ENCODE results near the gene BCL7A.
A peak's percentile ranks its signal among the peaks of the same experiment; 100 is the strongest.

Gene BCL7A

DNA sequence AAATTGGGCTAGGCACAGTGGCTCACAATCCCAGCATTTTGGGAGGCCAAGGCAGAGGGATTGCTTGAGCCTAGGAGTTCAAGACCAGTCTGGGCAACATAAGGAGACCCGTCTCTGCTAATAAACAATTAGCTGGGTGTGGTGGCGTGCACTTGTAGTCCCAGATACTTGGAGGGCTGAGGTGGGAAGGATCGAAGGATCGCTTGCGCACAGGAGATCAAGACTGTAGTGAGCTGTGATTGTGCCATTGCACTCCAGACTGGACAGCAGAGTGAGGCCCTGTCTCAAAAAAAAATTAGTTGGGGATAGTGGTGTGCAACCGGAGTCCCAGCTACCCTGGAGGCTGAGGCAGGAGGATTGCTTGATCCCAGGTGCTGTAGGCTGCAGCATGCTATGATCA, 38.7 kb upstream of the BCL7A start:
- no peak overlapping the region for H3K27ac ChIP-seq
- TF ChIP-seq, protein P1, sequence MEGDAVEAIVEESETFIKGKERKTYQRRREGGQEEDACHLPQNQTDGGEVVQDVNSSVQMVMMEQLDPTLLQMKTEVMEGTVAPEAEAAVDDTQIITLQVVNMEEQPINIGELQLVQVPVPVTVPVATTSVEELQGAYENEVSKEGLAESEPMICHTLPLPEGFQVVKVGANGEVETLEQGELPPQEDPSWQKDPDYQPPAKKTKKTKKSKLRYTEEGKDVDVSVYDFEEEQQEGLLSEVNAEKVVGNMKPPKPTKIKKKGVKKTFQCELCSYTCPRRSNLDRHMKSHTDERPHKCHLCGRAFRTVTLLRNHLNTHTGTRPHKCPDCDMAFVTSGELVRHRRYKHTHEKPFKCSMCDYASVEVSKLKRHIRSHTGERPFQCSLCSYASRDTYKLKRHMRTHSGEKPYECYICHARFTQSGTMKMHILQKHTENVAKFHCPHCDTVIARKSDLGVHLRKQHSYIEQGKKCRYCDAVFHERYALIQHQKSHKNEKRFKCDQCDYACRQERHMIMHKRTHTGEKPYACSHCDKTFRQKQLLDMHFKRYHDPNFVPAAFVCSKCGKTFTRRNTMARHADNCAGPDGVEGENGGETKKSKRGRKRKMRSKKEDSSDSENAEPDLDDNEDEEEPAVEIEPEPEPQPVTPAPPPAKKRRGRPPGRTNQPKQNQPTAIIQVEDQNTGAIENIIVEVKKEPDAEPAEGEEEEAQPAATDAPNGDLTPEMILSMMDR (conservative IDR thresholded peaks at IDR 0.05), result no peak

DNA sequence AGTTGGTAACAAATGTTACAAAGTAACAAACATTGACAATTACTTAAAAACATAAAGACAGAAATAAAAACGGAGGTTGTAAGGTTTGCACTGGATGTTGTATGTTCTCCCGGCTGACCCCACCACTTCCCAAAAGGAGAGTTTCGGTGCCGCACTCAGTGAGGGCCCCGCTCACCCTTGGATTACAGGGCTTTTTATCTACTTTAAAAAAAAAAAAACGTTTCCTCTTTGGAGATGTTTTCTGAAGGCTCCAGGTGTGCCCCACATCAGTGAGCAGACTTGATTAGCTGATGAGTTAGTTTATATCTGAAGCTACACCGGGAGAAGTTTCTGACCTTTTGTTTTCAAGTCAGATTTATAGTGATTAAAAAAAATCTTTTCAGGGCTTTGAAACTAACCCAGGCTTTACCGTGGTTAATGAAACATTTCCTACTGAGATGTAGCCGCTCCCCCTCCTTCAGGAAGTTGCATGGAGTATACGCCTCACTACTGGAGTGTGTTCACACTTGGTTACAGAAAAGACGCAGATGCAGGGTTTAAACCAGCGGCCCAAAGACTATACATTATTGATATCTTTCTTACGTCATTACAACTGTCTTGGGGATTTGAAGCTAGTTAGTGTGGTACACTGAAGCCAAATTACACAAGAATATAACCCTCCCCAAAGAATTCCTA, 38.0 kb upstream of the BCL7A start:
- H3K27ac ChIP-seq, result no peak overlapping the region
- TF ChIP-seq, protein P1 (conservative IDR thresholded peaks at IDR 0.05), result no peak

DNA sequence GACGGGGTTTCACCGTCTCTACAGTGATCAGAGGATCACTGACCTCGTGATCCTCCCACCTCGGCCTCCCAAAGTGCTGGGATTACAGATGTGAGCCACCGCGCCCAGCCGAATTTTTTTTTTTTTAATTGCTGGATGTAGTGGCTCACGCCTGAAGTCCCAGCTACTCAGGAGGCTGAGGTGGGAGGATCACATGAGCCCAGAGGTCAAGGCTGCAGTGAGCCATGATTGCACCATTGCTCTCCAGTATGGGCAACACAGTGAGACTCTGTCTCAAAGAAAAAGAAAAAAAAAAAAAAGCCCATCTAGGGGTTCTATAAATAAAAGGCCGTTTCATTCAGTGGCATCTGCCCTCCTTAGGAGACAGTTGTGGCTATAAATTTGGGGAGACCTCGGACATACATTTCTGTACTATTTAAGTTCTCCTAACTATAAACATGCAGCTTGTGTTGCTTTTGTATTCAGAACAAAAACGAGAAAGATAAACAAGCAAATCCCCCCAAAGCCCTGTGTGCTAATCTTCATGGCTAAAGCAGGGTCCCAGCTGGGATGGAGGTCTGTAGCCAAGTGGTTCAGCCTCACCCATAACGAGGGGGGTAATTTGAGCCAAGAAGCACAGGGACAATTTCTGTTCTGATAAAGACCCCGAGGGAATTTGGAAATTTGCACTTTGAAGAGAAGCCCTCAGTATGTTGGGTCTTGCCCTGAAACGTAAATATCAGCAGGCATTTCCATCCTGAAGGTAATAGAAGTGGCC, 35.0 kb upstream of the BCL7A start:
- no peak overlapping the region for H3K27ac ChIP-seq
- TF ChIP-seq, protein P1 (conservative IDR thresholded peaks at IDR 0.05), result no peak

DNA sequence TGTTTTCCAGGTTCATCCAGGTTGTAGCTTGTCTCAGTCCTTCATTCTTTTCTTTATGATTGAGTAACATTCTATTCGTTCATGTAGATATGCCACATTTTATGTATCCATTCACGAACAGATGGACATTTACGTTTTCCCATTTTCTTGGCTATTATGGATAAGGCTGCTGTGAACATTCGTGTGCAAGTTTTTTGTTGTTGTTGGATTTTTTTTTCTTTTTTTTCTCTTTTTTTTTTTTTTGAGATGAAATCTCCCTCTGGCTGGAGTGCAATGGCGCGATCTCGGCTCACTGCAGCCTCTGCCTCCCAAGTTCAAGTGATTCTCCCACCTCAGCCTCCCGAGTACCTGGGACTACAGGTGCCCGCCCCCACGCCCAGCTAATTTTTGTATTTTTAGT, 33.2 kb upstream of the BCL7A start:
- H3K27ac ChIP-seq, result peak overlapping the region; percentile 66; the same call in 1 of the 2 replicates

DNA sequence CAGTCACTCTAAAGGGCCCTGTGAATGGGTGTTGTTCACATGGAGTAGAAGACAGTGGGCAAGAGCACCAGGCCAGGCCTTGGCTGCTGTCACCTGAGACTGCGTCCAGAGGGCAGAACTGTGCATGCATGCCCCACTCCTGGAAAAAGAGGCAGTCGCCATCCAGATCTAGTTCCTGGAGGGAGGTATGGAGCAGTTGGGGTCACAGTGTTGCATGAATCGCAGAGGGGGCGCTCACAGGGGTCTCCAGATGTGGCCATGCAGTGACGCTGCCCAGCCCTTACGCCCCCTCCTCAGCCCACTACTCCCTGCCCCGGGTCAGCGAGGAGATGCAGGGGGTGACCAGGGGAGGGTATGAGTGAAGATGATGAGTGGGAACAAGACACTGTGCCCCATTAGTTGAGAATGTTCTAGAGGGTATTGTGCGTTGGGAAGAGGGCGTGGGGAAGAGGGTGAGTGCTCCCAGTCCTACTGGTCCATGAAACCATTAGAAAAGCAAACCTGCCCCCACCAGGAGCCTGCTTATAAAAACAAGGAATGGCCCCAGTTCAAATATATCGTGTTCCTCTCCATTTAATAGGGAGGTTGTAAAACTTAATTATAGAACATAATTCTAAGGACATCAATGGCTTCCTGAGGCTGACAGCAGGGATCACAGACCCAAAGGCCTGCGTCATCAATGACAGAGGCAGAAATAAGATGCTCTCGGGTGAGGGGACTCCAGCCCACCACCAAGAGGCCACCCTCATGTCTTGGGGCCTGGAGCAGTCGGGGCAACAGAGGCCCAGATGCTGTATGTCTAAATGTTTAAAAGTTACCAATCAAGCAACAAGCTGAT, 32.2 kb upstream of the BCL7A start:
- TF ChIP-seq, protein P1 (conservative IDR thresholded peaks at IDR 0.05), result peak; percentile 33
- peak overlapping the region; percentile 66 for H3K27ac ChIP-seq

DNA sequence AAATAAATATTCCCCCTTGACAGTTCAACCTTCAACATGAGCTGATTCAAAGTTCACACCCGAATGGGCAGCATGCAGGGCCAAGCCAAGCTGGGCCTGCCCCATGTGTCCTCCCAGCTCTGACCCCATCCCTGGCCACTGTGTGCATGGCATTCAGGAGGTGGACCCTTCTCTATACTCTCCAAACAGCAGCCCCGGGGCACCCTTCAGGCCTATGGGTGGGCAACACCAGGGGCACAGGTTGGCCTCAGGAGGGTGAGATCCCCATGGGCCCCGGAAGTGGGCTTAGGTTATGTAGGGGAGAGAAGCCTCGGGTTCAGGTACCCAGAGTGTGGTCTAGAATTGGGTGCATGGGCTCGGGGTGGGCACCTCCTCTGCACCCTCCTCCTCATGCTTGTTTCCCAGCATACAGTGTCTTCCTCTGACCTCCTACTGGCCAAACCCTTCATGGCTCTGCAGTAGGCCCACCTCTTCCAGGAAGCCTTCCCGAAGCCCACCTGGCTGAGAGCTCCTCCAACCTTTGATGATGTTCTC, 31.5 kb upstream of the BCL7A start:
- TF ChIP-seq, protein P1 (conservative IDR thresholded peaks at IDR 0.05), result no peak
- peak overlapping the region; percentile 66 for H3K27ac ChIP-seq

DNA sequence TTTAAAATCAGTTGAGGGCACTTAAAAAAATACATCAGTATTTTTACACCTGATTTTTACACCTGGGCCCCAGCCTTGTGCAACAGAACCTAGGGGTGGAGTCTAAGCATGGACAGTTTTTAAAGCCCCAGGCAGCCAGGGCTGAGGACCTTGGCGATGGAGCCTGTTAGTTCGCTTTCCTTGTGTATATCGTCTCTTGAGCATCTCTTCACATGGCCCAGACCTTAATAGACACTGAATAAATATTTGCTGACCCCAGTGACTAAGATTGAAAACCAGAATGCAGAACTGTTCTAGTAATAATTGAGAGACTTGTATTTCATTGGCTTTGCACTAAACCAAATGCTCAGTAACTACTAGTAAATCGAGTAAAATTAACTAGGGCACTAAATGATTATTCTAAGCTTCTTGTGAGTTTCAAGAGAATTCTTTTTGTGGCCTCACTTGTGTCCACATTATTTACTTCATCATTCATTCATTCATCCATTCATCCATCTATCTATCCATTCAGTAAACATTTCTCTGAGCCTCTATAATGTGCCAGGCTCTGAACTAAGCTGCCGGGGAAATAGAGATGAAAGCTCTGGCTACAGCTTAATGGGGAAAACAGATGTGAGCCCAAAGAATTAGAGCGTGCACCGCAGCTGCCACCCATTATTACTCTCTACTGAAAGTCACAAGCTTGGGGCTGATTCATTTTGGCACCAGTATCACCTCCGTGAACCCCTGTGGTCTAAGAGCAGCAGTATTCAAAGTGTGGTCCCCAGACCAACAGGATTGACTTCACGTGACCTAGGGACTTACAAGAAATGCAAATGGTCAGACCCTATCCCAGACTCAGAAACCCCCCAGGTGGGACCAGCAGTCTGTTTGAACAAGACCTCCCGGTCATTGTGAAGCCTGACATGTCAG, 30.7 kb upstream of the BCL7A start:
- TF ChIP-seq, protein P1 (conservative IDR thresholded peaks at IDR 0.05), result no peak
- H3K27ac ChIP-seq, result peak overlapping the region; percentile 66

All from VCaP (cell line).